CD8-positive, alpha-beta memory T cell (primary cell): ENCODE measurements around the gene GFRA1. TPM values are rescaled to one million over a fixed set of nuclear protein-coding genes. Genes with fewer than 3 reads are reported as not detected.
A peak's percentile ranks its signal among the peaks of the same experiment; 100 is the strongest.

Experiments
- CTCF ChIA-PET: fragments of 350-600 bp; sonication (Branson Sonifier 250); formaldehyde crosslinking; loops from one replicate; lab custom pipeline; 2021; ENCODE audit warnings: antibody characterized with exemption; lab: Charles Lee
- POLR2A ChIA-PET: fragments of 350-600 bp; sonication (Branson Sonifier 250); formaldehyde crosslinking; loops from one replicate; lab custom pipeline; 2021; ENCODE audit warnings: antibody characterized with exemption; lab: Charles Lee
- DNase-seq, 5 donors: peaks; one replicate each; pipeline versions ENCODE4 v3.0.0 to v3.0.0-alpha.2; 2020 to 2022; ENCODE audit warnings: mixed read lengths in 1 of 5
- H3K27ac ChIP-seq: one replicate; pipeline ENCODE4 v1.7.0; 2013; ENCODE audit warnings: low read depth, mild to moderate bottlenecking, low read length, moderate library complexity
- H3K27me3 ChIP-seq: 2 replicates; pipeline ENCODE4 v1.7.0; 2013; ENCODE audit warnings: low read length, mild to moderate bottlenecking; ENCODE audit not compliant: insufficient read depth, poor library complexity, severe bottlenecking
- H3K36me3 ChIP-seq: 2 replicates; pipeline ENCODE4 v1.7.0; 2013; ENCODE audit warnings: mild to moderate bottlenecking, low read length, moderate library complexity; ENCODE audit not compliant: insufficient read depth
- H3K4me1 ChIP-seq: 2 replicates; pipeline ENCODE4 v1.7.0; 2013; ENCODE audit warnings: mild to moderate bottlenecking, low read length, moderate library complexity; ENCODE audit not compliant: insufficient read depth
- H3K4me3 ChIP-seq: 2 replicates; pipeline ENCODE4 v1.7.0; 2013; ENCODE audit warnings: mild to moderate bottlenecking, low read length
- H3K9me3 ChIP-seq: 2 replicates; pipeline ENCODE4 v1.7.0; 2013; ENCODE audit warnings: mild to moderate bottlenecking, low read length
- H3K27ac Mint-ChIP-seq, 8 donors: one replicate each; pipeline ENCODE4 v1.8.0; 2020 to 2021; ENCODE audit warnings: mixed read lengths in 8 of 8, mild to moderate bottlenecking in 6 of 8, inconsistent platforms in 3 of 8, moderate library complexity in 3 of 8
- H3K27me3 Mint-ChIP-seq, 2 donors: one replicate each; pipeline ENCODE4 v1.8.0; 2020 to 2021; ENCODE audit warnings: mixed read lengths in 2 of 2, mild to moderate bottlenecking in 1 of 2, moderate library complexity in 1 of 2
- H3K36me3 Mint-ChIP-seq, 3 donors: one replicate each; pipeline ENCODE4 v1.8.0; 2020 to 2021; ENCODE audit warnings: mixed read lengths in 3 of 3, inconsistent platforms in 1 of 3, mild to moderate bottlenecking in 1 of 3
- H3K4me1 Mint-ChIP-seq, 3 donors: one replicate each; pipeline ENCODE4 v1.8.0; 2020 to 2021; ENCODE audit warnings: mixed read lengths in 3 of 3, inconsistent platforms in 1 of 3, mild to moderate bottlenecking in 1 of 3
- H3K4me3 Mint-ChIP-seq, 7 donors: one replicate each; pipeline ENCODE4 v1.8.0; 2020 to 2021; ENCODE audit warnings: mixed read lengths in 7 of 7, mild to moderate bottlenecking in 6 of 7, moderate library complexity in 4 of 7, inconsistent platforms in 2 of 7
- H3K9me3 Mint-ChIP-seq, 5 donors: one replicate each; pipeline ENCODE4 v1.8.0; 2020 to 2022; ENCODE audit warnings: mixed read lengths in 5 of 5, mild to moderate bottlenecking in 3 of 5, moderate library complexity in 2 of 5, inconsistent platforms in 1 of 5
- polyA plus RNA-seq: library from polyadenylated mRNA; unstranded; fragments of 300-500 nt; fragmentation: Illumina TruSeq; gene quantifications from one replicate; pipeline ENCODE4 v1.2.3, GENCODE V29; 2021
- total RNA-seq, 2 experiments: library from RNA; stranded (reverse); gene quantifications; one replicate each; pipeline ENCODE4 v1.2.3, GENCODE V29; 2021

GFRA1 gene
- total and polyA plus RNA-seq, 3 experiments from 2014 or later: not detected

DNA sequence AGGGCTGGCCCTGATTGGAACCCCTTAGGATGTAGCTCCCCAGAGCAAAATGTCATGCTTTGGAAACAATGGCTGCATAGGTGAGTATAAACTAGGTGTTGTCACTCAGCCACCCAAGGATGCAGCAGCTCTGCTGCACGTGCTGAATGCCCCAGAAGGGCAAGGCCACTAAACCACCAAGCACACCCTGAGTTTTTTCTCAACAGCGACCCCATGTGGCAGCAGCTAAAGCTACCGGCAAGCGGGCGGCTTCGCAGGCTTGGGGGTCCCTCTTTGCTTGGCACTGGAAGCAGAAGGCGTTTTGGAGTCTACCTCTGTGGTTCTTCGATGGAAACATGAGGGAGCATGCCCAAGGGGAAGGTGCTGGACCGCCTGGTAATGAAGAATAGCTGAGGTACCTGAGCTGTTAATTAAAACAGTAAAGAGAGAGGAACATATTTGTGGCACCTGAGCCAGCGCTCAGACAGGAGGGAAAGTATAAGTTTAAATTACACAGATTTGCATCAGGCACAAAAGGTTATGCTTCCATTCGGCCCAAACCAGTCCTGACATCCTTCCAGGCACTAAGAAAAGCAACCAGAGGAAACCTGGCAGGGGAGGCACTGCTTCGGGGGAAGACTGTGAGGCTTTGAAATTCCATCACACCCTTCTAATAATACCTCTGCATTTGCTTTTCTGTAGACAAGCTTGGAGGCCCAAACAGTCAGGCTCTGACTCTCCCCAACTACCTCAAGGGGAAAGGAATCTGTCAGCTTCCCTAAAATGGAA lies 152.1 kb downstream of the GFRA1 start:
- no peaks in the 10 kb centered on the region for H3K36me3 Mint-ChIP-seq
- H3K4me1 Mint-ChIP-seq: no peaks in the 10 kb centered on the region
- Histone ChIP-seq H3K4me1 (no peaks in the 10 kb centered on the region), H3K36me3 (no peaks in the 10 kb centered on the region), H3K4me3 (no peak overlapping the region), H3K27ac (no peak overlapping the region), H3K9me3 (no peaks in the 10 kb centered on the region), H3K27me3 (no peaks in the 10 kb centered on the region)
- H3K4me3 Mint-ChIP-seq: no peak overlapping the region
- no peak for DNase-seq
- H3K27ac Mint-ChIP-seq: no peak overlapping the region
- peaks cover 0 to 7% (median under 1%) of the 10 kb centered on the region in 5 donors for H3K9me3 Mint-ChIP-seq
- peaks cover 0 to 3% of the 10 kb centered on the region in 2 donors for H3K27me3 Mint-ChIP-seq
- POLR2A ChIA-PET: no interaction called here
- CTCF ChIA-PET: interaction anchor here (2.3 kb wide), 1 partner anchor 8 kb away, joined by 5 read pairs; no protein-coding TSS in a partner anchor

DNA sequence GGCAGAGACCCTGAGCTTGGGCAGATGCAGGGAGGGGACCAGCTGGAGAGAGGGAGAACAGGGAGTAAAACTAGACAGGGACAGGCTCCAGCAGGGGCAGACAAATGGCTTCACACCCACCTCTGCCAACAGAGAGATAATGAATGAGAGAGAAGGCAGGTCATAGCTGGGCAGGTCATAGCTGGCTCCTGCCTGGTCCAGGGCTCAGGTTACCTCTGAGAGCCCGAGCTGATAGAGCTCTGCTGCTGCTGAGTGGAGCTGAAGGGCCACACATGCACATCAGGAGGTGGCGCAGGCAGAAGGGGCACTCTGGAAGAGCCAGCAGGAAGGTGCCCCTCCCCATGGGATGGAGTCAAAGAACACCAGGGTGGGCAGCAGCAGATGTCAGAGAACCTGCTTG lies 154.2 kb downstream of the GFRA1 start:
- no peaks in the 10 kb centered on the region for H3K36me3 ChIP-seq
- no peak overlapping the region for H3K27ac ChIP-seq
- ChIA-PET POLR2A (no interaction called here), CTCF (no interaction called here)
- H3K36me3 Mint-ChIP-seq: no peaks in the 10 kb centered on the region
- H3K9me3 Mint-ChIP-seq: peaks cover 0 to 8% (median 1%) of the 10 kb centered on the region in 5 donors
- DNase-seq: no peak
- no peak overlapping the region for H3K4me3 Mint-ChIP-seq
- H3K4me1 Mint-ChIP-seq: no peaks in the 10 kb centered on the region
- no peak overlapping the region for H3K27ac Mint-ChIP-seq
- H3K27me3 Mint-ChIP-seq: peaks cover 0 to 3% of the 10 kb centered on the region in 2 donors
- H3K27me3 ChIP-seq: no peaks in the 10 kb centered on the region
- no peak overlapping the region for H3K4me3 ChIP-seq
- H3K4me1 ChIP-seq: no peaks in the 10 kb centered on the region
- no peaks in the 10 kb centered on the region for H3K9me3 ChIP-seq

DNA sequence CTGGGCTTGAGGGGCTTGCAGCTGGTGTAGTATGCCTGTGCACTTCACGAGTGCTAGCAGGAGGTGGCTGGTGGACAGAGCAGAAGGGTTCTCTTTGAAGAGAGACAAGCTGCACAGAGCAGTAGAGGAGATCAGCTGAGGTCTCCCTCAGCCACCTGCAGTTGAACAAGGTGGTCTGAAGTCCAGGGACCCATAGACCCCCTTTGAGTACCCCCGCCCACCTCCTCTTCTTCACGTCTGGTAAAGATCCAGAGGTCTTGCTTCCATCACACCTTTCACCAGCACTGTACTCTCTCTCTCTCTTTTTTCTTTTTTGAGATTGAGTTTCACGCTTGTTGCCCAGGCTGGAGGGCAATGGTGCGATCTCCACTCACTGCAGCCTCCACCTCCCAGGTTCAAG lies 157.2 kb downstream of the GFRA1 start:
- no peaks in the 10 kb centered on the region for H3K27me3 Mint-ChIP-seq
- ChIA-PET CTCF (no interaction called here), POLR2A (no interaction called here)
- no peak overlapping the region for H3K4me3 Mint-ChIP-seq
- peaks cover 0 to 7% (median 3%) of the 10 kb centered on the region in 5 donors for H3K9me3 Mint-ChIP-seq
- Histone ChIP-seq H3K36me3 (no peaks in the 10 kb centered on the region), H3K4me1 (no peaks in the 10 kb centered on the region), H3K27me3 (no peaks in the 10 kb centered on the region), H3K9me3 (no peaks in the 10 kb centered on the region), H3K4me3 (no peak overlapping the region), H3K27ac (no peak overlapping the region)
- H3K4me1 Mint-ChIP-seq: no peaks in the 10 kb centered on the region
- DNase-seq: no peak
- no peaks in the 10 kb centered on the region for H3K36me3 Mint-ChIP-seq
- no peak overlapping the region for H3K27ac Mint-ChIP-seq

DNA sequence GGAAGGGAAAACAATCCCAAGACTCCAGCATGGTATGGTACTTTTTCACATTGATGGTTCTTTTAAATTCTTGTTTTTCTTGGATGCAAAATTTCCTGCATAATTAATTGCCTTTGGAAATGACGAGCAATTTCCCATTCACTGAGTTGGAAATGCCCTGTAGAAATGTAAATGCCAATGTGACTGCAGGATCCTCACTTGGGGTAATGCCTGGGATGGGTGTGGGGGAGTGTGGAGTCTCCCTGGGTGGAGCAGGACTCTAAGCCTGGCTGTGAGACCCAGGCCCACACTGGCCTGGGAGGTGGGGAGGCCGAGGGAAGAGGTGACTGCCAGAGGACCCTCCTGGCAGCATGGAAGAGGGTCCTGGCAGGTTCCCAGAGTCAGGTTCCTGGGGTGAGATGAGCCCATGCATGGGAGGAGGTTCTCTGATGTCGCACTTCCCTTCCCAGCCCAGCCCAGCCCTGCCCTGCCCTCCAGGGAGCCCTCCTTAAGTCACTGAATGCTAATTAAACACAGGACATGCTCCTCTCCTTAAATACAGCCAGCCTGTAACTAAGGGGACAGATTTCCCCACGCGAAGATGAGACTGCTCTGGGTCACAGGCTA lies 157.9 kb downstream of the GFRA1 start:
- DNase-seq: no peak
- Mint-ChIP-seq H3K27me3 (no peaks in the 10 kb centered on the region), H3K36me3 (no peaks in the 10 kb centered on the region), H3K4me1 (no peaks in the 10 kb centered on the region), H3K27ac (no peak overlapping the region), H3K4me3 (no peak overlapping the region), H3K9me3 (peaks cover 0 to 7% (median 3%) of the 10 kb centered on the region in 5 donors)
- Histone ChIP-seq H3K27ac (no peak overlapping the region), H3K4me1 (no peaks in the 10 kb centered on the region), H3K9me3 (no peaks in the 10 kb centered on the region), H3K36me3 (no peaks in the 10 kb centered on the region), H3K4me3 (no peak overlapping the region), H3K27me3 (no peaks in the 10 kb centered on the region)
- CTCF ChIA-PET: no interaction called here
- POLR2A ChIA-PET: no interaction called here

DNA sequence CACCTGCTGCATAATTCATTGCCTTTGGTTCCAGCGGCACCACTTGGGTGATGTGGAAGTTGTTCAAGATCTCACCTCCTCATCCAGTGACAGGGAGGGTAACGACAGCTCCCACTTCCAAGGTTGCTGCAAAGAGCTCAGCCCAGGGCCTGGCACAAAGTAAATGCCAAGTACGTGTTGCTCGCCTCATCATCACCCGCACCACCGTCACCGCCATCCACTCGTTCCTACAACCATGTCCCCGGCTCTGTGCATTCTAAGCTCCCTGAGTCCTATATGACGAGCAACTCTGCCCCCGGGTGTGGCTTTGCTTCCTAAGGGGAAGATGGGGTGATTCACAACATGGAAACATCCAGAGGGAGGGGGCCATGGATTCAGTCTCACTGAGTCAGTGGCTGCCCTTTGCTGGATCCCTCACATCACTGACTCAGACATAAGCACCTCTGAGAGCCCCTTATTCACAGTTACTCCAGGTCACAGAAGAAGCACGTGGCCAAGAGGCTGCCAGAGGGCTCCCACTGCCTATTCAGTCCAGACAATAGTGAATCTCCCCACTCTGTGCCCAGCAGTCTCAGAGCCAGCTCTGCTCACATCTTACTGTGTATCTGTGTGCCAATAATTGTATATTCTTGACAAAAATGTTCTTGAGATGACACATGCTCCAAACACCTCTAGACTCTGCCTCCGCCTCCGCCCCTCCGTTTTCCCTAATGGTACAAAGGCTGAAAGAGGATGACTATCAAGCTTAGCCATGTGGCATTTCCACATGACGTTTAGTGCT lies 159.1 kb downstream of the GFRA1 start:
- no peak overlapping the region for H3K27ac Mint-ChIP-seq
- Histone ChIP-seq H3K9me3 (no peaks in the 10 kb centered on the region), H3K27ac (no peak overlapping the region), H3K4me3 (no peak overlapping the region), H3K27me3 (no peaks in the 10 kb centered on the region), H3K36me3 (no peaks in the 10 kb centered on the region), H3K4me1 (no peaks in the 10 kb centered on the region)
- ChIA-PET POLR2A (no interaction called here), CTCF (no interaction called here)
- H3K4me3 Mint-ChIP-seq: no peak overlapping the region
- DNase-seq: no peak
- H3K4me1 Mint-ChIP-seq: no peaks in the 10 kb centered on the region
- no peaks in the 10 kb centered on the region for H3K27me3 Mint-ChIP-seq
- H3K36me3 Mint-ChIP-seq: no peaks in the 10 kb centered on the region
- H3K9me3 Mint-ChIP-seq: peaks cover 0 to 6% (median 3%) of the 10 kb centered on the region in 5 donors

DNA sequence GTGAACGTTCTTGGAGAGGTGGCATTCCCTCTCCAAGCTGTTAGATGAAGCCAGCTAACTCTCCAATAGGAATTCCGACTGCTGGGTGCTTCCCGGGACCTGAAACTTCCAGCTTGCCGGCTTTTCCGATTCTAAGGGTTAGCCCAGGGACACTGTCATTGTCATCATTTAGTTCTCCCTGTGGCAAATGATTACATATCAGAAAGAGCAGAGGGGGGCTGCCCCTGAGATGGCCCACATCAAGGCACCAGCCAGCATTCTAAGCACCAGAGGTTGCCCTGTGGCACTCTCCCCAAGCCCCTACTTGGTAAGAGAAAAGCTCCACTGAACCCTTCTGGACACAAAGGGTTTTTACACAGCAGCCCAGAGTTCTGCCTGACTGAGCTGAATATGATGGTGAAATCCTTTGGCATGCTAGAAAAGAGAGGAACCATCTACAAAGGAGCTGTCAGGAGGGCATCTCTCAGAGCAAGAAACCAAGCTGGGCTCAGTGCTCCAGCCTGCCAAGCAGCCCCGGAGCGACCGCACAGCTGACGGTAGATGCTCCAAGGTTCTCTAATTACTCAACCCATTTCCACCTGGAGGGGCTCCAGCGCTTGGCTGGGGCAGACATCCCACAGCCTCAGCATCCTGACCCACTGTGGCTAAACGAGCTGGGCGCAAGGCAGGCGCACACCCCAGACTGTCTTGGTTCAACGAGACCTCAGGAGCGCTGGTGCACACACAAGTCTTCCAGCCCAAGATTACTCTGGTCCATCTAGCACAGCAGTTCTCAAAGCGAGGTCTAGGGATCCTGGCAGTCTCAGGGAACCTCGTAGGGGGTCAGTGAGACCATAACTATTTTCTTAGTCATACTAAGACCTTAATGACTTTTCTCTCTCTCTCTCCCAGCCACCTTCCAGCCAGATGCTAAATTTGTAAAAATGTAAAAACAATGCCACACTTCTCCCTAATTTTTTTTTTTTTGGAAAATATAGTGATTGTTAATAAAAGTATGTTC lies 160.5 kb downstream of the GFRA1 start:
- no peaks in the 10 kb centered on the region for H3K36me3 Mint-ChIP-seq
- no peaks in the 10 kb centered on the region for H3K36me3 ChIP-seq
- no peak overlapping the region for H3K4me3 Mint-ChIP-seq
- H3K4me1 ChIP-seq: no peaks in the 10 kb centered on the region
- H3K4me1 Mint-ChIP-seq: no peaks in the 10 kb centered on the region
- H3K9me3 Mint-ChIP-seq: peaks cover 0 to 5% (median 4%) of the 10 kb centered on the region in 5 donors
- no peak overlapping the region for H3K27ac Mint-ChIP-seq
- H3K27me3 Mint-ChIP-seq: no peaks in the 10 kb centered on the region
- ChIA-PET POLR2A (no interaction called here), CTCF (interaction anchor here (1.4 kb wide), 1 partner anchor 9 kb away, joined by 5 read pairs; no protein-coding TSS in a partner anchor)
- H3K27ac ChIP-seq: no peak overlapping the region
- no peaks in the 10 kb centered on the region for H3K27me3 ChIP-seq
- no peaks in the 10 kb centered on the region for H3K9me3 ChIP-seq
- no peak for DNase-seq
- no peak overlapping the region for H3K4me3 ChIP-seq

DNA sequence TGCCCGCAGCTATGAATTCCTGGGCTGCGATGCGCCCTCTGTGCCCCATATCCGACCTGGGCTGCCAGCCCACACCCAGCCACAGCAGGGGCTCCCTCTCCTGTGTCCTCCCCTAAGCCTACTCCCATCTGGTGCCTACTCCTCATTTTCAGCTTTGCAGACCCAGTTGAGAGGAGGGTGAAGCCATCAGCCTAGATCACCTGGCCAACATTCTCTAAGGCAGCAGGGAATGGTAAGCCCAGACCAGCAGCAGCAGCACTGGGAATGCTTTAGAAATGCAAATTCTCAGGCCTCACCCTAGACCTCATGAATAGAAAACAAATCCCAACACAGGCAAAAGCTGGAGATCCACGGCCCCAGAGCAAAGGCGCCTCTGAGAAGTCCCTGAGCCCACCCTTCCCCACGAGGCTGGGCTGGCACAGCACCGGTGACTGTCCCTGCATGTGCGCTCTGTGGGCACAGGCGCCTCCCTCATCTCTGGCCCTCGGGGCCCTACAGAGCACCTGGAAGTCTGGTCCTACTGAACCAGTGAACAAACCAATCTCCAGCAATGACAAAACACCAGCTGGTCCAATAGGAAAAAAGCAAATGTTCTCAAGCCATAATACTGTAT lies 161.4 kb downstream of the GFRA1 start:
- H3K4me3 Mint-ChIP-seq: no peak overlapping the region
- H3K27me3 Mint-ChIP-seq: no peaks in the 10 kb centered on the region
- H3K4me3 ChIP-seq: no peak overlapping the region
- DNase-seq: no peak
- H3K27ac ChIP-seq: no peak overlapping the region
- no peaks in the 10 kb centered on the region for H3K27me3 ChIP-seq
- ChIA-PET POLR2A (no interaction called here), CTCF (interaction anchor here (1.4 kb wide), 1 partner anchor 10 kb away, joined by 5 read pairs; no protein-coding TSS in a partner anchor)
- H3K9me3 ChIP-seq: no peaks in the 10 kb centered on the region
- peaks cover 0 to 6% (median 4%) of the 10 kb centered on the region in 5 donors for H3K9me3 Mint-ChIP-seq
- no peaks in the 10 kb centered on the region for H3K4me1 Mint-ChIP-seq
- H3K36me3 Mint-ChIP-seq: no peaks in the 10 kb centered on the region
- H3K4me1 ChIP-seq: no peaks in the 10 kb centered on the region
- H3K36me3 ChIP-seq: no peaks in the 10 kb centered on the region
- H3K27ac Mint-ChIP-seq: peak overlapping the region in 1 of 8 donors; percentile 15
